Endothelial cell of umbilical vein (primary cell): ENCODE measurements around the gene CDK5R2. TPM values are rescaled to one million over a fixed set of nuclear protein-coding genes. Genes with fewer than 3 reads are reported as not detected.

Experiments
- BruUV-seq: library from RNA; stranded (reverse); fragments of 400-500 nt; replicated peaks from 2 replicates; lab custom pipeline; 2021; lab: Mats Ljungman, UMichigan
- CTCF ChIA-PET: fragments of 300-600, 350-600 bp; sonication (Branson Sonifier 250); formaldehyde crosslinking; loops from one replicate; lab custom pipeline; 2021; ENCODE audit warnings: antibody characterized with exemption, inconsistent platforms; lab: Charles Lee
- POLR2A ChIA-PET: fragments of 300-600, 350-600 bp; sonication (Branson Sonifier 250); formaldehyde crosslinking; loops from one replicate; lab custom pipeline; 2021; ENCODE audit warnings: antibody characterized with exemption, inconsistent platforms; lab: Charles Lee
- DNase-seq: peaks from one replicate; pipeline ENCODE4 v3.0.0-alpha.2; 2011; ENCODE audit warnings: low read depth, low spot score
- FAIRE-seq: peaks from 2 replicates; lab custom pipeline; 2011; peaks lifted over from hg19 to GRCh38; lab: Jason Lieb, UNC
- H2AFZ ChIP-seq: 2 replicates; pipeline ENCODE4 v1.6.0; 2012; ENCODE audit warnings: low read depth, low read length, control low read depth, inconsistent platforms
- H3K27ac ChIP-seq: 2 replicates; pipeline ENCODE4 v1.5.1; 2011; ENCODE audit warnings: low read depth, mild to moderate bottlenecking, control low read depth, low read length, moderate library complexity; ENCODE audit not compliant: insufficient read depth
- H3K27me3 ChIP-seq, 2 experiments: 2 replicates each; pipeline versions ENCODE4 v1.6.0 to v1.6.1; 2011; ENCODE audit warnings: low read length in 2 of 2, mixed read lengths in 1 of 2; ENCODE audit not compliant: control insufficient read depth in 2 of 2, insufficient read depth in 2 of 2
- H3K36me3 ChIP-seq, 2 experiments: 2 replicates in 1 of 2; 3 replicates in 1 of 2; pipeline ENCODE4 v1.5.1; 2011; ENCODE audit warnings: low read length in 2 of 2, mild to moderate bottlenecking in 1 of 2, moderate library complexity in 1 of 2; ENCODE audit not compliant: control insufficient read depth in 2 of 2, insufficient read depth in 2 of 2; ENCODE audit errors: extremely low read depth in 1 of 2
- H3K4me1 ChIP-seq: 3 replicates; pipeline ENCODE4 v1.5.1; 2011; ENCODE audit warnings: mild to moderate bottlenecking, low read length; ENCODE audit not compliant: control insufficient read depth, insufficient read depth; ENCODE audit errors: extremely low read depth
- H3K4me2 ChIP-seq: 2 replicates; pipeline ENCODE4 v1.6.1; 2011; ENCODE audit warnings: low read length, control low read depth, mixed read lengths; ENCODE audit not compliant: insufficient read depth
- H3K4me3 ChIP-seq, 3 experiments: fragments of 200-600 bp in 1 of 3; sonication (generic), shearing (Covaris generic) in 1 of 3; replicated peaks in 1 of 3; 2 replicates each; pipeline ENCODE4 v1.5.1; 2011 to 2016; ENCODE audit warnings: control low read depth in 3 of 3, low read length in 3 of 3, mild to moderate bottlenecking in 2 of 3, inconsistent platforms in 1 of 3, low read depth in 1 of 3, moderate library complexity in 1 of 3; ENCODE audit not compliant: insufficient read depth in 1 of 3
- H3K79me2 ChIP-seq: 2 replicates; pipeline ENCODE4 v1.6.0; 2012; ENCODE audit warnings: low read length, inconsistent platforms; ENCODE audit not compliant: control insufficient read depth, insufficient read depth
- H3K9ac ChIP-seq: replicated peaks from 2 replicates; pipeline ENCODE3; 2011; ENCODE audit warnings: low read length, control low read depth; ENCODE audit not compliant: insufficient read depth; ENCODE audit errors: extremely low read depth
- H3K9me1 ChIP-seq: replicated peaks from 3 replicates; pipeline ENCODE4 v1.6.0; 2011; ENCODE audit warnings: mild to moderate bottlenecking, low read length; ENCODE audit not compliant: control insufficient read depth, insufficient read depth; ENCODE audit errors: extremely low read depth
- H3K9me3 ChIP-seq: replicated peaks from 2 replicates; pipeline ENCODE4 v1.5.1; 2012; ENCODE audit warnings: low read length, inconsistent platforms; ENCODE audit not compliant: control insufficient read depth, insufficient read depth
- H4K20me1 ChIP-seq: replicated peaks from 2 replicates; pipeline ENCODE3; 2011; ENCODE audit warnings: mild to moderate bottlenecking, low read length; ENCODE audit not compliant: control insufficient read depth, insufficient read depth; ENCODE audit errors: extremely low read depth
- EZH2 ChIP-seq: IDR thresholded peaks from 2 replicates; pipeline ENCODE4 v1.6.1; 2012; ENCODE audit warnings: borderline replicate concordance, low read depth, mild to moderate bottlenecking, moderate library complexity, low read length, inconsistent platforms; ENCODE audit not compliant: severe bottlenecking
- FOS ChIP-seq: IDR thresholded peaks from 2 replicates; pipeline ENCODE4 v1.6.1; 2011; ENCODE audit warnings: mild to moderate bottlenecking, low read length, moderate library complexity, borderline replicate concordance; ENCODE audit not compliant: insufficient read depth
- GATA2 ChIP-seq: IDR thresholded peaks from 2 replicates; pipeline ENCODE4 v1.7.0; 2011; ENCODE audit warnings: low read depth, mild to moderate bottlenecking, moderate library complexity, mixed read lengths, low read length; ENCODE audit not compliant: insufficient read length, insufficient read depth
- JUN ChIP-seq: IDR thresholded peaks from 2 replicates; pipeline ENCODE4 v1.6.1; 2011; ENCODE audit warnings: borderline replicate concordance, low read depth; ENCODE audit not compliant: insufficient read length, insufficient read depth
- MYC ChIP-seq: IDR thresholded peaks from one replicate; pipeline ENCODE4 v1.6.1; 2011; ENCODE audit warnings: mild to moderate bottlenecking, low read depth, low read length
- POLR2A ChIP-seq: IDR thresholded peaks from 2 replicates; pipeline ENCODE4 v1.6.1; 2012; ENCODE audit warnings: low read depth, mild to moderate bottlenecking, control low read depth, low read length
- POLR2AphosphoS5 ChIP-seq: IDR thresholded peaks from 2 replicates; pipeline ENCODE4 v1.6.1; 2012; ENCODE audit warnings: low read depth, mild to moderate bottlenecking, control low read depth, low read length, moderate library complexity; ENCODE audit not compliant: insufficient read depth
- dilution Hi-C: fragments of 300-500 bp; cut with MboI; formaldehyde crosslinking; loops from one replicate; pipeline ENCODE4 v1.15.0; 2019; ENCODE audit warnings: low sequenced_read_pairs; ENCODE audit not compliant: extremely low pct_ligation_motif_present
- intact Hi-C: fragments of 100-400 bp; cut with micrococcal nuclease; formaldehyde crosslinking; loops from one replicate; pipeline ENCODE4 v1.10.0; 2022
- polyA plus RNA-seq, 4 experiments: library from polyadenylated mRNA; depleted of rRNA in 3 of 4; stranded (reverse) in 3 of 4; unstranded in 1 of 4; fragments of >200 nt; gene quantifications; 2 replicates each; pipeline versions ENCODE4 v1.2.1 to v1.2.3, GENCODE V29; 2011 to 2012; ENCODE audit warnings: missing spikeins in 1 of 4
- total RNA-seq: library from RNA; stranded (reverse); gene quantifications from 2 replicates; pipeline ENCODE4 v1.2.3, GENCODE V29; 2021
- TF ChIP-seq, protein P1 (sequence below): IDR thresholded peaks from 2 replicates; pipeline ENCODE4 v1.6.1; 2011; ENCODE audit not compliant: insufficient read depth, insufficient read length
- TF ChIP-seq, protein P2 (sequence below), 2 donors: IDR thresholded peaks; 1 replicate in 1 of 2; 2 replicates in 1 of 2; pipeline ENCODE4 v1.5.1; 2011; ENCODE audit warnings: low read length in 2 of 2, mild to moderate bottlenecking in 2 of 2, moderate library complexity in 2 of 2, control low read depth in 1 of 2, inconsistent platforms in 1 of 2, low read depth in 1 of 2; ENCODE audit not compliant: insufficient read depth in 1 of 2; ENCODE audit errors: extremely low read depth in 1 of 2

The CDK5R2 gene
- total and polyA plus RNA-seq, 2 donors (not counting 3 experiments of a cell fraction or from before 2014, with no cell fraction given) = 0.03 TPM; not detected in 1

DNA sequence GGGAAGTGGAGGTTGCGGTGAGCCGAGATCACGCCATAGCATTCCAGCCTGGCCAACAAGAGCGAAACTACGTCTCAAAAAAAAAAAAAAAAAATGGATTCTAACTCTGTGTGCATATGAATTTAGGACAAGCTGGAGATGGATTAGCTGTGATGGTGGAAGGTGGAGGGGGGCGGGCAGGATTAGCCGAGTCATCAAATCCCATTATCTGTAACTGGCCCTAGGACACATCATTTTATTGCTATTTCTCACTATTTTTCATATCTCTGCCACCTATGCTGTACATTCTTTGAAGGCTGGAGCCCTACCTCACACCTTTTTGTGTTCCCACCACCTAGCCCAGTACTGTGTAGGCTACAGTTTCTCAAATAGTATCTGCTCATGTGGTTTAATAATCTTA, 7.3 kb upstream of the CDK5R2 start:
- H3K9ac ChIP-seq = no peak overlapping the region
- intact Hi-C loops = no loop called here
- no peak overlapping the region for H3K27ac ChIP-seq
- FAIRE-seq (no peak), DNase-seq (no peak)
- H3K4me2 ChIP-seq = no peak overlapping the region
- no peaks in the 10 kb centered on the region for H3K36me3 ChIP-seq
- dilution Hi-C loops = no loop called here
- H3K9me1 ChIP-seq = no peaks in the 10 kb centered on the region
- ChIA-PET CTCF (interaction anchor here (1.1 to 1.9 kb wide), 4 partner anchors 18 to 76 kb away, joined by 3 to 12 read pairs (median 6); no protein-coding TSS in a partner anchor), POLR2A (no interaction called here)
- H4K20me1 ChIP-seq = no peaks in the 10 kb centered on the region
- H3K4me3 ChIP-seq = no peak overlapping the region
- BruUV-seq = no TSS peak
- no peak overlapping the region for H2AFZ ChIP-seq
- no peaks in the 10 kb centered on the region for H3K9me3 ChIP-seq
- H3K79me2 ChIP-seq = no peaks in the 10 kb centered on the region
- H3K4me1 ChIP-seq = no peaks in the 10 kb centered on the region
- TF ChIP-seq, protein P1, sequence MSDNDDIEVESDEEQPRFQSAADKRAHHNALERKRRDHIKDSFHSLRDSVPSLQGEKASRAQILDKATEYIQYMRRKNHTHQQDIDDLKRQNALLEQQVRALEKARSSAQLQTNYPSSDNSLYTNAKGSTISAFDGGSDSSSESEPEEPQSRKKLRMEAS = no peak
- TF ChIP-seq JUN = no peak
- no peak for TF ChIP-seq GATA2
- TF ChIP-seq FOS = no peak
- no peak for TF ChIP-seq POLR2AphosphoS5
- no peak for TF ChIP-seq MYC
- no peak for TF ChIP-seq EZH2
- no peak for TF ChIP-seq POLR2A
- TF ChIP-seq, protein P2, sequence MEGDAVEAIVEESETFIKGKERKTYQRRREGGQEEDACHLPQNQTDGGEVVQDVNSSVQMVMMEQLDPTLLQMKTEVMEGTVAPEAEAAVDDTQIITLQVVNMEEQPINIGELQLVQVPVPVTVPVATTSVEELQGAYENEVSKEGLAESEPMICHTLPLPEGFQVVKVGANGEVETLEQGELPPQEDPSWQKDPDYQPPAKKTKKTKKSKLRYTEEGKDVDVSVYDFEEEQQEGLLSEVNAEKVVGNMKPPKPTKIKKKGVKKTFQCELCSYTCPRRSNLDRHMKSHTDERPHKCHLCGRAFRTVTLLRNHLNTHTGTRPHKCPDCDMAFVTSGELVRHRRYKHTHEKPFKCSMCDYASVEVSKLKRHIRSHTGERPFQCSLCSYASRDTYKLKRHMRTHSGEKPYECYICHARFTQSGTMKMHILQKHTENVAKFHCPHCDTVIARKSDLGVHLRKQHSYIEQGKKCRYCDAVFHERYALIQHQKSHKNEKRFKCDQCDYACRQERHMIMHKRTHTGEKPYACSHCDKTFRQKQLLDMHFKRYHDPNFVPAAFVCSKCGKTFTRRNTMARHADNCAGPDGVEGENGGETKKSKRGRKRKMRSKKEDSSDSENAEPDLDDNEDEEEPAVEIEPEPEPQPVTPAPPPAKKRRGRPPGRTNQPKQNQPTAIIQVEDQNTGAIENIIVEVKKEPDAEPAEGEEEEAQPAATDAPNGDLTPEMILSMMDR (IDR thresholded peaks at IDR 0.05; ENCODE audit: extremely low read depth in 1 of 2, insufficient read depth in 1 of 2, low read depth in 1 of 2, low read length in 2 of 2) = no peak
- H3K27me3 ChIP-seq = peaks cover 12 to 17% of the 10 kb centered on the region in 2 experiments
